Measurements from ENCODE around the gene ADAD2.

GRCh38 chr16:84244728-84245127, 53.8 kb downstream of the ADAD2 start:
- TF ChIP-seq POLR2A (IDR thresholded peaks at IDR 0.05; ENCODE audit: low read length) (no peak), GATA1 (IDR thresholded peaks at IDR 0.05; ENCODE audit: low read depth, low read length) (no peak)

Data from erythroblast (primary cell).